Neural crest cell (in vitro differentiated cells): ENCODE measurements around the gene CHRM2. TPM values are rescaled to one million over a fixed set of nuclear protein-coding genes. Genes with fewer than 3 reads are reported as not detected.

Experiments used
- DNase-seq: peaks from one replicate; pipeline ENCODE4 v3.0.0; 2021; ENCODE audit warnings: low read depth, mixed read lengths, low spot score
- H3K27ac Mint-ChIP-seq: one replicate; pipeline ENCODE4 v1.8.0; 2021; ENCODE audit warnings: mild to moderate bottlenecking, mixed read lengths; ENCODE audit not compliant: unreplicated experiment
- H3K27me3 Mint-ChIP-seq: 2 replicates; pipeline ENCODE4 v1.8.0; 2021; ENCODE audit warnings: low read depth, mild to moderate bottlenecking, mixed read lengths
- H3K36me3 Mint-ChIP-seq: 2 replicates; pipeline ENCODE4 v1.8.0; 2021; ENCODE audit warnings: low read depth, mild to moderate bottlenecking, mixed read lengths
- H3K4me1 Mint-ChIP-seq: 2 replicates; pipeline ENCODE4 v1.8.0; 2021; ENCODE audit warnings: mixed read lengths
- H3K4me3 Mint-ChIP-seq: one replicate; pipeline ENCODE4 v1.8.0; 2021; ENCODE audit warnings: mild to moderate bottlenecking, mixed read lengths
- H3K9me3 Mint-ChIP-seq: 2 replicates; pipeline ENCODE4 v1.8.0; 2021; ENCODE audit warnings: mixed read lengths
- CTCF ChIP-seq: fragments of 200-600 bp; sonication (generic); conservative IDR thresholded peaks from 2 replicates; pipeline ENCODE4 v1.5.0; 2021; ENCODE audit warnings: antibody characterized with exemption, mild to moderate bottlenecking
- total RNA-seq: library from RNA; stranded (reverse); gene quantifications from 2 replicates; pipeline ENCODE4 v1.2.1, GENCODE V29; 2021

Gene CHRM2
- total RNA-seq, 1 donor from 2014 or later, result 0.14 TPM

DNA sequence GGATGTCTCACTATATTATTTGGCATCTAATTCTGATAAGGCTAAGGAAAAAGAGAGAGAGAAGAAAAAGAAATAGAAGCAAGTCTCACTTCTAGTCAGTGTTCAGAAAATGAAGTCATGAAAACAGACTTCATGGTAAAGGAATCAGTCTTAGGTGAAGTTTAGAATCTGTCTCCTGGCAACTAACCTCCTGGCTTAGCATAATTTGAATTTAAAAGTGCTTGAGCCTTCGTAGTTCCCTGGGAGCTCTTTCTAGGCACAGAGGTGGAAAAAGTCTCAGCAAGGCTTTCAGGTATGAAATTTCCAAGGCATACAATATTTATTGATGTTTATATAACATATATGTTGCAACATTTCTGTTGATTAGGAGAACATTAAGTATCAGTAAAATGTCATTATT, 10.4 kb downstream of the CHRM2 start:
- no peak for DNase-seq
- H3K36me3 Mint-ChIP-seq, result no peaks in the 10 kb centered on the region
- H3K27ac Mint-ChIP-seq, result no peak overlapping the region
- H3K4me3 Mint-ChIP-seq, result no peak overlapping the region
- no peaks in the 10 kb centered on the region for H3K9me3 Mint-ChIP-seq
- no peaks in the 10 kb centered on the region for H3K4me1 Mint-ChIP-seq
- peaks cover 12% of the 10 kb centered on the region for H3K27me3 Mint-ChIP-seq
- TF ChIP-seq CTCF, result no peak

DNA sequence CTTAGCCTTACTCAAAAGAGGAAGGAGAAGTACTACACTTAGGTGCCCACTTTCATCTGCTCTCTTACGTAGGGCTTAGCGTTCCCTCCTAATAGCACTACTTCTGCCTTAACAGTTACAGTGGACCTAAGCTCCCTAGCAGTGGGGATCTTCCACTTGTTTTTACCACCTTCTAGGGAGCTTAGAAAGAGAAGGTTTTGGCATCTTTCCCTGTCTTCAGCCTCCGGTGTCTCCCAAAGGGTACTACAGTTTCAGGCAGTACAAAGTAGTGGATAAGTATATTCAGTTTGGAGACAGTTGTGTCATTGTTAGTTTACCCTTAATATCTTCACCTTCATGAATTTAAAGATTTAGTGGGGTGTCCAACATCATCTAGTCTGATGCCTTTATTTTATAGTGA, 14.6 kb downstream of the CHRM2 start:
- H3K4me3 Mint-ChIP-seq, result no peak overlapping the region
- no peaks in the 10 kb centered on the region for H3K36me3 Mint-ChIP-seq

DNA sequence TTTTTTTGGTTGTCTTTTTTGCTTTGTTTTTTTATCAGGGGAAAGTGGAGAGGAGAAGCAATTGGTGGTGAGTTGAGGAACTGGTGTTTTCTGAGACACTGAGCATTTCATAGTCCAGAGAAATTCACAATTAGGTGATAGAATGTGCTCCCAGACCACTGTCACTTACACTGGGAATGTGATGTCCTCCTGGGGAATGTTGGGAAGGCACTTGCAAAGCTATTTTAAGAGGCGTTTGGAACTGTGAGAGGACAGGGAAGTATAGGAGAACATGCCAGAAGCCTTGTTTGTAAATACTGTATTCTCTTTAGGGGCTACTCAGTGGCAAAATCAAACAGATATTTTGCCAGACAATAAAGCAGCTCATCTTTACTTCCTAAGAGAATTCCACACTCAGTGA, 16.0 kb downstream of the CHRM2 start:
- Mint-ChIP-seq H3K27me3 (no peaks in the 10 kb centered on the region), H3K4me1 (no peaks in the 10 kb centered on the region), H3K9me3 (peaks cover 3% of the 10 kb centered on the region), H3K27ac (no peak overlapping the region), H3K36me3 (no peaks in the 10 kb centered on the region), H3K4me3 (no peak overlapping the region)
- no peak for TF ChIP-seq CTCF
- no peak for DNase-seq

More for the DNA sequence above, 14.6 kb downstream of the CHRM2 start:
- no peaks in the 10 kb centered on the region for H3K27me3 Mint-ChIP-seq
- TF ChIP-seq CTCF, result no peak
- H3K4me1 Mint-ChIP-seq, result no peaks in the 10 kb centered on the region
- no peak overlapping the region for H3K27ac Mint-ChIP-seq
- no peak for DNase-seq
- no peaks in the 10 kb centered on the region for H3K9me3 Mint-ChIP-seq

DNA sequence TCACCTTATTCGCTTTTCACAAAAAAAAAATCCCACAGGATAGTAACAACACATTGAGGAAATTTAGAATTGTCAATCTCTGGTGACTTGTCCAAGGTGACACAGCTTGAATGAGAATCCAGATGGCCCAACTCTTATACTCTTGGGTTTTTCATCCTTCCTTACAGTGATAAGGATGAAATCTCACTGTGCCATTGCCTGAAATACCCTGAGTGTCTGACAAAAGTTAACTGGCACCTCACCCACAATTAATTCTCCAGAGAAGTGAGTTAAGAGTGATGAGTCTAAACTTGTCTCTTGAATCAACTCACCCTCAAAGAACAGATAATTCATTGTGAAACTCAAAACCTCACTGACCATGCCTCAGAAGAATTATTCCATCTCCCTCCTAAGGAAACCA, 18.9 kb downstream of the CHRM2 start:
- no peaks in the 10 kb centered on the region for H3K4me1 Mint-ChIP-seq
- H3K27me3 Mint-ChIP-seq, result no peaks in the 10 kb centered on the region
- H3K9me3 Mint-ChIP-seq, result peaks cover 4% of the 10 kb centered on the region
- TF ChIP-seq CTCF, result no peak
- no peak overlapping the region for H3K4me3 Mint-ChIP-seq
- no peak overlapping the region for H3K27ac Mint-ChIP-seq
- DNase-seq, result no peak
- no peaks in the 10 kb centered on the region for H3K36me3 Mint-ChIP-seq

DNA sequence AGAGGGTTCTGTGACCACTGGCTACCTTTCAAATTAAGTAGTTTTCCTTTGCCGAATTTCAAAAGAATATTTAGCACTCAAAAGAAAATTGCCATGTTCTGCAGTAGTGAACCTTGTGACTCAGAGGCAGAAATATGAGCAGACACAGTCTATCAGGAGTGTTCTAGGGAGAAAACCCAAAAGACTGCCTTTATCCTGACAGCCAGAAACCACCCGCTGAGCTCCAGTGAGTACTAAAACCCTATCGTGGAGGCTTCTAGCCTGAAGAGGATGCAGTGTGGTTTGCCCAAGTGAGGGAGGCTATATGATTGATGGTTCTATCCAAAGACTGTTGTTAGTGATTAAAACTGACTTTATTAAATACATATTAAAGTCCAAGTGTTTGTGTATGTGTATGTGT, 21.9 kb downstream of the CHRM2 start:
- DNase-seq, result no peak
- no peaks in the 10 kb centered on the region for H3K4me1 Mint-ChIP-seq
- no peak for TF ChIP-seq CTCF
- no peak overlapping the region for H3K4me3 Mint-ChIP-seq
- no peaks in the 10 kb centered on the region for H3K27me3 Mint-ChIP-seq
- H3K36me3 Mint-ChIP-seq, result no peaks in the 10 kb centered on the region
- peaks cover 11% of the 10 kb centered on the region for H3K9me3 Mint-ChIP-seq
- H3K27ac Mint-ChIP-seq, result no peak overlapping the region

DNA sequence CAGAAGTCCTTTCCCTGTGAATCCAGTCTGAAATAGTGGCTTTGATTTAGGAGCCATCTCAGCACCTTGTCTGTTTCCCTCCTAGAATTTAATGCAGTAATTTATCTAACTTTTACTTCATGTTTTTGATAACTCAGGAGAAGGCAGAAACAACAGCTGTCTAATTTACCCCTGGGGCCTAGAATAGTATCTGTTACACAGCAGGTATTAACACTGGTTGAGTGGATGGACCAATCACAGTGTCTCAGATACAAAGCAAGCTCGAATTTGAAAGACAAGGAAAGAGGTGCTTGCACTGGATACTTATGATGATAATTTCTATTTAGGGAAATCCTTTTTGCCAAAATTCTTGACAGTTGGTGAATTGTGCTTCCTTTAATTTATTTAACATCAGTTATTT, 23.4 kb downstream of the CHRM2 start:
- no peak overlapping the region for H3K4me3 Mint-ChIP-seq
- H3K27ac Mint-ChIP-seq, result no peak overlapping the region
- no peak for DNase-seq
- no peak for TF ChIP-seq CTCF
- H3K36me3 Mint-ChIP-seq, result no peaks in the 10 kb centered on the region
- no peaks in the 10 kb centered on the region for H3K27me3 Mint-ChIP-seq
- no peaks in the 10 kb centered on the region for H3K4me1 Mint-ChIP-seq
- peaks cover 11% of the 10 kb centered on the region for H3K9me3 Mint-ChIP-seq
